Measurements from ENCODE around the gene NHSL2. TPM values are rescaled to one million over a fixed set of nuclear protein-coding genes. Genes with fewer than 3 reads are reported as not detected.

Gene NHSL2
- total RNA-seq, 1 experiment from 2014 or later: 0.36 TPM

DNA sequence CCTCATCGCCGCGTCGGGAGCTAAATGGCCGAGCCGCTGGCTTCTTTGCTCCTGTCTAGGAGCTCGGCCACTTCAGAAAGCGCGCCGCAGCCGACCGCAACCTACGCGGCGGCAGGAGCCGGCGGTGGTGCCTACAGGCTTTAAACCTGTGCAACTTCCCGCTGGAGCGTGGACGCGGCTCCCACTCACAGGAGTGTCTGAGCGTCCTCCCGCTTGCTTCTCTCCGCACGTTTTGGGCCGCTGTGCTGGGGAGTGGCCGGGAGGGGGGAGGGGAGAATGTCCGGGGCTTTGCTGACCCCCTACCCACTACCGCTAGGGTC lies 1.0 kb downstream of the NHSL2 start:
- H3K4me1 ChIP-seq (ENCODE audit: control insufficient read depth, insufficient read depth, low read length): no peaks in the 10 kb centered on the region
- H3K36me3 ChIP-seq (ENCODE audit: control insufficient read depth, insufficient read depth, low read length): no peaks in the 10 kb centered on the region
- no TSS peak for BruUV-seq (replicated peaks)
- DNase-seq (ENCODE audit: low read depth, low spot score) (no peak), ATAC-seq (peak; percentile 63)
- TF ChIP-seq SIN3A (IDR thresholded peaks at IDR 0.05; ENCODE audit: borderline replicate concordance, insufficient read depth, low read depth, low read length) (no peak), POLR2AphosphoS5 (IDR thresholded peaks at IDR 0.05; ENCODE audit: low read depth, low read length) (no peak), TCF7L2 (IDR thresholded peaks at IDR 0.05; ENCODE audit: low read depth, low read length) (no peak)
- TF ChIP-seq, protein P1, sequence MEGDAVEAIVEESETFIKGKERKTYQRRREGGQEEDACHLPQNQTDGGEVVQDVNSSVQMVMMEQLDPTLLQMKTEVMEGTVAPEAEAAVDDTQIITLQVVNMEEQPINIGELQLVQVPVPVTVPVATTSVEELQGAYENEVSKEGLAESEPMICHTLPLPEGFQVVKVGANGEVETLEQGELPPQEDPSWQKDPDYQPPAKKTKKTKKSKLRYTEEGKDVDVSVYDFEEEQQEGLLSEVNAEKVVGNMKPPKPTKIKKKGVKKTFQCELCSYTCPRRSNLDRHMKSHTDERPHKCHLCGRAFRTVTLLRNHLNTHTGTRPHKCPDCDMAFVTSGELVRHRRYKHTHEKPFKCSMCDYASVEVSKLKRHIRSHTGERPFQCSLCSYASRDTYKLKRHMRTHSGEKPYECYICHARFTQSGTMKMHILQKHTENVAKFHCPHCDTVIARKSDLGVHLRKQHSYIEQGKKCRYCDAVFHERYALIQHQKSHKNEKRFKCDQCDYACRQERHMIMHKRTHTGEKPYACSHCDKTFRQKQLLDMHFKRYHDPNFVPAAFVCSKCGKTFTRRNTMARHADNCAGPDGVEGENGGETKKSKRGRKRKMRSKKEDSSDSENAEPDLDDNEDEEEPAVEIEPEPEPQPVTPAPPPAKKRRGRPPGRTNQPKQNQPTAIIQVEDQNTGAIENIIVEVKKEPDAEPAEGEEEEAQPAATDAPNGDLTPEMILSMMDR (IDR thresholded peaks at IDR 0.05): no peak
- TF ChIP-seq, protein P2, sequence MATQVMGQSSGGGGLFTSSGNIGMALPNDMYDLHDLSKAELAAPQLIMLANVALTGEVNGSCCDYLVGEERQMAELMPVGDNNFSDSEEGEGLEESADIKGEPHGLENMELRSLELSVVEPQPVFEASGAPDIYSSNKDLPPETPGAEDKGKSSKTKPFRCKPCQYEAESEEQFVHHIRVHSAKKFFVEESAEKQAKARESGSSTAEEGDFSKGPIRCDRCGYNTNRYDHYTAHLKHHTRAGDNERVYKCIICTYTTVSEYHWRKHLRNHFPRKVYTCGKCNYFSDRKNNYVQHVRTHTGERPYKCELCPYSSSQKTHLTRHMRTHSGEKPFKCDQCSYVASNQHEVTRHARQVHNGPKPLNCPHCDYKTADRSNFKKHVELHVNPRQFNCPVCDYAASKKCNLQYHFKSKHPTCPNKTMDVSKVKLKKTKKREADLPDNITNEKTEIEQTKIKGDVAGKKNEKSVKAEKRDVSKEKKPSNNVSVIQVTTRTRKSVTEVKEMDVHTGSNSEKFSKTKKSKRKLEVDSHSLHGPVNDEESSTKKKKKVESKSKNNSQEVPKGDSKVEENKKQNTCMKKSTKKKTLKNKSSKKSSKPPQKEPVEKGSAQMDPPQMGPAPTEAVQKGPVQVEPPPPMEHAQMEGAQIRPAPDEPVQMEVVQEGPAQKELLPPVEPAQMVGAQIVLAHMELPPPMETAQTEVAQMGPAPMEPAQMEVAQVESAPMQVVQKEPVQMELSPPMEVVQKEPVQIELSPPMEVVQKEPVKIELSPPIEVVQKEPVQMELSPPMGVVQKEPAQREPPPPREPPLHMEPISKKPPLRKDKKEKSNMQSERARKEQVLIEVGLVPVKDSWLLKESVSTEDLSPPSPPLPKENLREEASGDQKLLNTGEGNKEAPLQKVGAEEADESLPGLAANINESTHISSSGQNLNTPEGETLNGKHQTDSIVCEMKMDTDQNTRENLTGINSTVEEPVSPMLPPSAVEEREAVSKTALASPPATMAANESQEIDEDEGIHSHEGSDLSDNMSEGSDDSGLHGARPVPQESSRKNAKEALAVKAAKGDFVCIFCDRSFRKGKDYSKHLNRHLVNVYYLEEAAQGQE (IDR thresholded peaks at IDR 0.05; ENCODE audit: insufficient read depth in 1 of 2, low read depth in 2 of 2, low read length in 1 of 2): no peak
- CTCF ChIA-PET: no interaction called here
- H3K27me3 ChIP-seq (ENCODE audit: control insufficient read depth, insufficient read depth, low read length): peaks cover 5% of the 10 kb centered on the region; the same call in 1 of the 2 replicates
- in situ Hi-C loops (cut with HindIII; ENCODE audit: low pct_unique_long_range_greater_than_20kb, low sequenced_read_pairs): no loop called here
- POLR2A ChIA-PET: no interaction called here
- H3K9me3 ChIP-seq (ENCODE audit: control insufficient read depth, insufficient read depth, low read depth, low read length): no peaks in the 10 kb centered on the region
- intact Hi-C loops (cut with micrococcal nuclease; ENCODE audit: unreplicated experiment): no loop called here
- no peak overlapping the region for H3K27ac ChIP-seq (ENCODE audit: low read length)
- H3K4me3 ChIP-seq (ENCODE audit: low read depth in 2 of 2, low read length in 2 of 2): peak overlapping the region; percentile 29 to 32

DNA sequence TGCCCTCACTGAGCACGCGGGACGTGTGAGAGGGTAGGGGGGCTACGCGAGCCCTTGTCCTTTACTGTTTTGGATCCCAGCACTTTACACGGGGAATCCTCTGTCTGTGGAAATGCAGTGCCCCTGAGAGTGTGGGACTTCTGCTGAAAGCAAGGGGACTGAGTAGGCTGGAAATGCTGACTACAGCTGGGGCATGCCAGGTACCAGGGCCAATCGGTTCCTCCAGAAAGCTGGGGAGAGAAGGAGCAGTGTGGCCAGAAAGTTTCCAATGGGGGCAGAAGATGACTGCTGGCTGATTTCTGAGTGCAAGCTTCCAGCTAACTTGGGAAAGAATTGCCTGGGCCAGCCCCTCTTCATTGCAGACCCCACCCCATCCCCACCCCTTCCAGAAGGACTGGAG lies 1.5 kb downstream of the NHSL2 start:
- no peak for DNase-seq (ENCODE audit: low read depth, low spot score)
- BruUV-seq (replicated peaks): no TSS peak
- TF ChIP-seq, protein P1 (IDR thresholded peaks at IDR 0.05): no peak
- ChIA-PET POLR2A (no interaction called here), CTCF (no interaction called here)
- no peaks in the 10 kb centered on the region for H3K36me3 ChIP-seq (ENCODE audit: control insufficient read depth, insufficient read depth, low read length)
- in situ Hi-C loops (cut with HindIII; ENCODE audit: low pct_unique_long_range_greater_than_20kb, low sequenced_read_pairs): no loop called here
- ATAC-seq: no peak
- H3K27me3 ChIP-seq (ENCODE audit: control insufficient read depth, insufficient read depth, low read length): peaks cover 5% of the 10 kb centered on the region; the same call in 1 of the 2 replicates
- H3K4me1 ChIP-seq (ENCODE audit: control insufficient read depth, insufficient read depth, low read length): no peaks in the 10 kb centered on the region
- no peak overlapping the region for H3K27ac ChIP-seq (ENCODE audit: low read length)
- H3K9me3 ChIP-seq (ENCODE audit: control insufficient read depth, insufficient read depth, low read depth, low read length): no peaks in the 10 kb centered on the region
- no peak overlapping the region for H3K4me3 ChIP-seq (ENCODE audit: low read depth in 2 of 2, low read length in 2 of 2)
- intact Hi-C loops (cut with micrococcal nuclease; ENCODE audit: unreplicated experiment): no loop called here

Measured in Panc1 (cell line).